ENCODE measurements around the gene CCNK. TPM values are rescaled to one million over a fixed set of nuclear protein-coding genes. Genes with fewer than 3 reads are reported as not detected.

The CCNK gene
- total RNA-seq, 1 experiment from 2014 or later, result 104 TPM

DNA sequence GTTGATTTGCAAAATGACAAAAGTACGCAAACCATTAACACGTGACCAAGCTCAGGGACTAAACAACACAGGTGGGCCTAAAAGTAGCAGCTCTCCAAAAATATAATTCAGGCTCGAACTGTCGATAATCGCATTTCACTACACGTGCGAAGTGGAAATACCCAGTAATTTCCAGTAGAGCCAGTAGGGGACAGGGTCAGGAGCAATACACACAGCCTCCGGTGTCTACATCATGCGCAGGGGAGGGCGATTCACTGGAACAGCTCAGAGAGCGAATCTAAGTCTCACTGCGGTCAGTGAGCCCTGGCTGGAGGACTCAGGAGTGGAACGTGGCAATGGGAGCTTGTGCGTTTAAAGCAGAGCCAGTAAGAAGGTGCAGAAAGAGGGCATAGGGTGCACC, 40.9 kb upstream of the CCNK start:
- peak in 1 of 2 experiments; percentile 8 for DNase-seq
- POLR2A ChIA-PET, result interaction anchor here (1.4 kb wide), 1 partner anchor 41 kb away, joined by 7 read pairs; the partner anchor contains the start of gene SETD3
- Mint-ChIP-seq H3K27ac (ENCODE audit: unreplicated experiment) (no peak overlapping the region), H3K4me1 (ENCODE audit: low read depth, unreplicated experiment) (no peaks in the 10 kb centered on the region), H3K27me3 (ENCODE audit: insufficient read depth, unreplicated experiment) (no peaks in the 10 kb centered on the region), H3K9me3 (ENCODE audit: unreplicated experiment) (no peaks in the 10 kb centered on the region), H3K4me3 (ENCODE audit: unreplicated experiment) (no peak overlapping the region), H3K36me3 (ENCODE audit: insufficient read depth, unreplicated experiment) (peaks cover 77% of the 10 kb centered on the region)
- CTCF ChIA-PET, result interaction anchor here (1.3 kb wide), 1 partner anchor 47 kb away, joined by 6 read pairs; no protein-coding TSS in a partner anchor
- Histone ChIP-seq H3K36me3 (ENCODE audit: control insufficient read depth, insufficient read depth, low read length) (peaks cover 5% of the 10 kb centered on the region), H3K4me3 (ENCODE audit: low read depth, low read length) (no peak overlapping the region), H3K9me3 (no peaks in the 10 kb centered on the region), H3K4me1 (no peaks in the 10 kb centered on the region), H3K27me3 (replicated peaks; ENCODE audit: control insufficient read depth, insufficient read depth, low read length) (no peaks in the 10 kb centered on the region)
- intact Hi-C loops (cut with micrococcal nuclease; ENCODE audit: unreplicated experiment), result loop anchor here (2.0 kb wide), 1 partner anchor 21 kb away; no protein-coding TSS in a partner anchor
- no TSS peak for BruUV-seq (replicated peaks)
- TF ChIP-seq, protein P1, sequence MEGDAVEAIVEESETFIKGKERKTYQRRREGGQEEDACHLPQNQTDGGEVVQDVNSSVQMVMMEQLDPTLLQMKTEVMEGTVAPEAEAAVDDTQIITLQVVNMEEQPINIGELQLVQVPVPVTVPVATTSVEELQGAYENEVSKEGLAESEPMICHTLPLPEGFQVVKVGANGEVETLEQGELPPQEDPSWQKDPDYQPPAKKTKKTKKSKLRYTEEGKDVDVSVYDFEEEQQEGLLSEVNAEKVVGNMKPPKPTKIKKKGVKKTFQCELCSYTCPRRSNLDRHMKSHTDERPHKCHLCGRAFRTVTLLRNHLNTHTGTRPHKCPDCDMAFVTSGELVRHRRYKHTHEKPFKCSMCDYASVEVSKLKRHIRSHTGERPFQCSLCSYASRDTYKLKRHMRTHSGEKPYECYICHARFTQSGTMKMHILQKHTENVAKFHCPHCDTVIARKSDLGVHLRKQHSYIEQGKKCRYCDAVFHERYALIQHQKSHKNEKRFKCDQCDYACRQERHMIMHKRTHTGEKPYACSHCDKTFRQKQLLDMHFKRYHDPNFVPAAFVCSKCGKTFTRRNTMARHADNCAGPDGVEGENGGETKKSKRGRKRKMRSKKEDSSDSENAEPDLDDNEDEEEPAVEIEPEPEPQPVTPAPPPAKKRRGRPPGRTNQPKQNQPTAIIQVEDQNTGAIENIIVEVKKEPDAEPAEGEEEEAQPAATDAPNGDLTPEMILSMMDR (IDR thresholded peaks at IDR 0.05; ENCODE audit: insufficient read depth in 1 of 2, low read depth in 1 of 2, low read length in 1 of 2, severe bottlenecking in 1 of 2, unreplicated experiment in 1 of 2), result peak; percentile 18 to 29

DNA sequence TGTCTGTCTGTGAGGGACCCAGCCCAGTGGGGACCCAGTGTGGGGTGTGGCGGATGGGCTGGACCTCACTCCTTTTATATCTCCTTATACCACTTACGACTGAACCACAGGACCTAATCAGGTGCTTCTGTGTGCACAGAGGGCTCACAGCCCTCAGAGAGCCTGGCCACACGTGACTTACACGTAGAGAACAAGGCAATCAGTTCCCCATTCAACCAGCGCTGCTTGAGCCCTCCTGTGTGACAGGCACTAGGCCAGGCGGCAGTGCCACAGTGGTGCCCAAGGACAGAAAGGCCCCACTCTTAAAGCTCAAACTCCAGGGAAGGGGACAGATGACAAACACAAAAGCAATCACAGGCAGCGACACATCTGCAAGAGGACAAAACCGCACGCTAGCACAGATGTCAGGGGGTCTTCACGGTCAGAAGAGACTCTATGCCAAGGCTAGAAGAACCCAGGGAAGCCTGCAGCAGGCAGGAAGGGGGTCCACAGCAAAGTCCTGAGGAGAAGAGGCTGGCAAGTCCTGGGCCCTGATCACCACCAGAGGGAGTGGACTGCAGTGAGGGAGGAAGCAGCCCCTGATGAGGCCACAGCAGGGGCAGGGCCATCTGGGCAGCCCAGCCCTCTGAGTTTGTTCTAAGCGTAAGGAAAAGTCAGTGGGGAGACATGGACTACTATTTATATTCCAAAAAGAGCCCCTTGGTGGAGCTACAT, 39.9 kb upstream of the CCNK start:
- intact Hi-C loops (cut with micrococcal nuclease; ENCODE audit: unreplicated experiment), result loop anchor here (2.0 kb wide), 1 partner anchor 19 kb away; no protein-coding TSS in a partner anchor
- Histone ChIP-seq H3K4me3 (ENCODE audit: low read depth, low read length) (no peak overlapping the region), H3K4me1 (no peaks in the 10 kb centered on the region), H3K36me3 (ENCODE audit: control insufficient read depth, insufficient read depth, low read length) (peaks cover 5% of the 10 kb centered on the region), H3K27me3 (replicated peaks; ENCODE audit: control insufficient read depth, insufficient read depth, low read length) (no peaks in the 10 kb centered on the region), H3K9me3 (no peaks in the 10 kb centered on the region)
- BruUV-seq (replicated peaks), result no TSS peak
- TF ChIP-seq, protein P1 (IDR thresholded peaks at IDR 0.05; ENCODE audit: insufficient read depth in 1 of 2, low read depth in 1 of 2, low read length in 1 of 2, severe bottlenecking in 1 of 2, unreplicated experiment in 1 of 2), result peak in 1 of 2 experiments; percentile 64
- Mint-ChIP-seq H3K9me3 (ENCODE audit: unreplicated experiment) (no peaks in the 10 kb centered on the region), H3K27ac (ENCODE audit: unreplicated experiment) (no peak overlapping the region), H3K27me3 (ENCODE audit: insufficient read depth, unreplicated experiment) (no peaks in the 10 kb centered on the region), H3K36me3 (ENCODE audit: insufficient read depth, unreplicated experiment) (peaks cover 74% of the 10 kb centered on the region), H3K4me1 (ENCODE audit: low read depth, unreplicated experiment) (no peaks in the 10 kb centered on the region), H3K4me3 (ENCODE audit: unreplicated experiment) (no peak overlapping the region)
- ChIA-PET CTCF (interaction anchor here (1.3 kb wide), 1 partner anchor 48 kb away, joined by 6 read pairs; no protein-coding TSS in a partner anchor), POLR2A (interaction anchor here (0.7 to 1.4 kb wide), 2 partner anchors 35 to 39 kb away, joined by 5 to 7 read pairs; partner anchors contain the start of gene SETD3)
- peak in 1 of 2 experiments; percentile 38 for DNase-seq

DNA sequence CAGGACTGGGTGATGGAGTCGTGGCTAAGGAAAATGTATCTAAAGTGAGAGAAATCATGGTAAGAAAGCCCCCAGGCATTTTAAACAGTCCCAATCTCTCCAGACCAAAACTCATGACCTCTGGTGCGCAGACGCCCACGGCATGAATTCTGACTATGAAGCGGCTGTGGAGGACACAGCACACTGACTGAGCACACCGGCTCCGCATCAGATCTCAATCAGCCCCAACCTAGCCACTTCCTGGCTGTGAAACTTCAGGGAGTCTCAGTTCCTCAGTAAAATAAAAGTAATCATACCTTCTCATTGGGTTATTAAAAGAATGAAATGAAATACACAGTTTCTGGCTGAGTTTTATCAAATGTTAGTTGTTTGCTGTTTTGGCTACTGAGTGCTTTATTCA, 39.3 kb upstream of the CCNK start:
- TF ChIP-seq, protein P1 (IDR thresholded peaks at IDR 0.05; ENCODE audit: insufficient read depth in 1 of 2, low read depth in 1 of 2, low read length in 1 of 2, severe bottlenecking in 1 of 2, unreplicated experiment in 1 of 2), result no peak
- BruUV-seq (replicated peaks), result no TSS peak
- H3K36me3 ChIP-seq (ENCODE audit: control insufficient read depth, insufficient read depth, low read length), result peaks cover 5% of the 10 kb centered on the region
- Mint-ChIP-seq H3K9me3 (ENCODE audit: unreplicated experiment) (no peaks in the 10 kb centered on the region), H3K36me3 (ENCODE audit: insufficient read depth, unreplicated experiment) (peaks cover 75% of the 10 kb centered on the region), H3K4me1 (ENCODE audit: low read depth, unreplicated experiment) (no peaks in the 10 kb centered on the region), H3K27ac (ENCODE audit: unreplicated experiment) (no peak overlapping the region), H3K27me3 (ENCODE audit: insufficient read depth, unreplicated experiment) (no peaks in the 10 kb centered on the region), H3K4me3 (ENCODE audit: unreplicated experiment) (no peak overlapping the region)
- POLR2A ChIA-PET, result no interaction called here
- CTCF ChIA-PET, result no interaction called here
- no peaks in the 10 kb centered on the region for H3K9me3 ChIP-seq
- intact Hi-C loops (cut with micrococcal nuclease; ENCODE audit: unreplicated experiment), result loop anchor here (2.0 kb wide), 1 partner anchor 19 kb away; no protein-coding TSS in a partner anchor
- no peaks in the 10 kb centered on the region for H3K27me3 ChIP-seq (replicated peaks; ENCODE audit: control insufficient read depth, insufficient read depth, low read length)
- no peaks in the 10 kb centered on the region for H3K4me1 ChIP-seq
- H3K4me3 ChIP-seq (ENCODE audit: low read depth, low read length), result no peak overlapping the region
- no peak for DNase-seq

Measured in Caco-2 (cell line).